HG03175 (cell line): ENCODE data around the gene AXL.

Experiments used
- ATAC-seq: cut with Tn5 transposase; IDR thresholded peaks from one replicate; pipeline ENCODE4 v1.9.1; 2021; ENCODE audit warnings: mild to moderate bottlenecking, moderate library complexity; ENCODE audit not compliant: unreplicated experiment

AXL gene

DNA sequence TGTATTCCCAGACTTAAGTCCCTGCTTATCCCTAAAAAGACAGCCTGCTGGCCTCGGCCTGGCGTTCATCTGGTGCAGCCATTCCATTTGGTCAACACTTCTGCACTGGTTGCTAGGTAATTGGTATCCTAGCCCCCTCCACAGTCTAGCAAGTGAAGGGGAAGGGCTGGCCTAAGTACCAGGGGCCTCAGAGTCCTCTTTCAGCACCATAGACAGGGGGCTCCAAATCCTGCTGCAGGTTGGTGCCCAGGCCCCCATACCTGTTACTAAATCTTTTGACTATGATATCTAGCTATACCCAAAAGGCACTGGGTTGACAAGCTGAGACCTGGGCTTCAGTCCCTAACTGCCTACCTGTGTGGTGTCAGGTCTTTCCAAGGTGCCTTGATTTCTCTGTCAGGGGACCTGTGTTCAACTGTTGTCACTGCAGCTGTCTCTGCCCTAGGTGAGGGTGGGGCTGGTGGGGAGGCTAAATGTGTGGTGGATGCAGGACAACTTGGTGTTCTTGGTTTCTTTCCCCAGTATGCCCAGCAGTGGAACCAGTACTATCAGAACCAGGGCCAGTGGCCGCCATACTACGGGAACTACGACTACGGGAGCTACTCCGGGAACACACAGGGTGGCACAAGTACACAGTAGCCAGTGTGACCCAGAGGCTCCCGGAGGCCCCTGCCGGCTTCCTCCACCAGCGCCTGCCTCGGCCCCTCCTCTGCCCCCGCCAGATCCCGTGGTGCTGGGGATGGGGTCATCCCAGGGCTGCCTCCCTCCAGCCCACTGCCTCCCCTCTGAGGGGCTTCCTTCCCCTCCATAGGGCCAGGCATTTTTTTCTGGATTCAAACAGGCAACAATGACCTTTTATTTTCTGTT is 87.1 kb downstream of the AXL start:
- ATAC-seq, result no peak

GRCh38 chr19:41307090-41307875 is 88.3 kb downstream of the AXL start:
- ATAC-seq, result no peak

DNA sequence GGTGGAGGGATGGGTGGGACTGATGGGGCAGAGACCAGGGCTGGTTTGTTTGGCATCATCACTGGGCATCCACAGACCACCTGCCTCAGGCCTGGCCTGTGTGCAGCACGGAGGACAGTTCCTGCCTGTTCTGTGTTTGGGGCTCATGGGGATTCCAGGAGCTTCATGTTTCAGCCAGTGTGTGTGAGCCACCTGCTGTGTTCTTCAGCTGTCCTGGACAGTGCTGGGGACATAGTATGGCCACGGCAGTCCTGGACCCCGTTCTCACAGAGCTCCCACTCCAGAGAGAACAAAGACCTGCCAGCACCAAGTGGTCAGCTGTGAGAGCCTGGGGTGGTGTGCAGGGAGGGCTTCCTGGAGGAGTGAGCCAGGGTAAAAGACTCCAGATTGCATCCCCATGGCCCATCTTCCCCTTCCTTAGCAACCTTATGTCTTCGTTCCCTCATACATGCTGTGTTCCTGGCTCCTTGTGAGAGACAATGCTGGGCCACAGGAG is 89.0 kb downstream of the AXL start:
- ATAC-seq, result no peak

DNA sequence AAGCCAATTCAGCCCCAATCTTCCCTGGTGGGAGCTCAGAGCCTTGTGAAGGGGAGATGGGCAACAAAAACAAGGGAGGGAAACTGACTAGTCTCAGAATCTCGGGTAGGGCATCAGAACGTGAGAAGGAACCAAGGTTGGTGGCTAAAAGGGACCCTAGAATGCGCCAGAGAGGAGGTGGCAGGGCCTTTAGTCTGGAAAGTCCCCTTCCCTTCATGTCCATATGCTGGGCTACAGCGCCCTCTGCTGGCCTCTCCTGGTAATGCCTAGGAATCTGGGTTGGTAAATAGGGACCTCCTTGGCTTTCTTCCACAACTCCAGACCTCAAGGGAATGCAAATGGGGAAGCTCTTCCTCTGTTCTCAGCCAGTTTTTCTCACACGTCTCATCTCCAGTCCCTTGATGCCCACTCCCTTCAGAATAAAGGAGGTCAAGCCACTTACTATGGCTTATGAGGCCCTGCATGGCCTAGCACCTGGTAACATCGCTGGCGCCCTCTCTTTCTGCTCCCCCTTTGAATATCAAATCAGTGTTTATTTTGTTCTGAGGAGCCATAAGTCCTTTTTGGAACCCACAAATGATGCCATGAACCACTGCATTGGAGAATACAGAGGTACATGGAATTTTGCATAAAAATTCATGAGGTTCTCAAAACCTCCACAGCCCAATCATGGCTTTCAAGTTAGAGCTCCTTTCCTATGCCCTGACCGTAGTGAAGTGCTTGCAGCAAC is 89.6 kb downstream of the AXL start:
- no peak for ATAC-seq

DNA sequence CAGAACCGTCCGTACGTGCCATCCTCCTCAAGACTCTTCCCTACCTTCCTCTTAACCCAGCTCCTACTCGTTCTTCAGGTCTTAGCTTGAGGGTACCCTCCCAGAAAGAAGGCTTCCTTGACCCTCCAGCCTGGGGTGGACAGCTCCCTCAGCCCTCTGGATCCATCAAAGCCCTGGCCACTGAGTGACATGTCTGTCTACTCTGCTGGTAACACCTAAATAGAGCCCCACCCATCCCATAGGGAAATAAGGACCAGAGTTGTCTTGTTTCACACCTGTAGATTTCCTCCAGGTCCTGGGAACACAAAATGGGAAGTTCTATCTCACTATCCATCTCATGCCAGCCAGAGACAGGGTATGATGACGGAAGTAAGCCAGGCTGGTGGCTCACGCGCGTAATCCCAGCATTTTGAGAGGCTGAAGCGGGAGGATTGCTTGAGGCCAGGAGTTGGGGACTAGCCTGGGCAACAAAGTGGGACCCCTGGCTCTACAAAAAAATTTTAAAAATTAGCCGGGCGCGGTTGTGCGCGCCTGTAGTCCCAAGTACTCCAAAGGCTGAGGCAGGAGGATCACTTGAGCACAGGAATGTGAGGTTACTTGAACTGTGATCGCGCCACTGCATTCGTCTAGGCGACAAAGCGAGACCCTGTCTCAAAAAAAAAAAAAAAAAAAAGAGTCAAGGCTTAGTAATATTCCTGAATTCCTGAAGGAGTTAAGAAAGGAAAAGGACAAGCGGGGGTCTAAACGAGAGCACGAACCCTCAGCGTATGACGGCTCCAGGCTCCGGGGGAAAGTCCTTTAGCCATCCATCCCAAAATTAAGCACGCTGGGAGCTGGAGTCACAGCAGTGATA is 90.4 kb downstream of the AXL start:
- ATAC-seq, result no peak

- ATAC-seq, result peak; percentile 71
Measured at GRCh38 chr19:41310033-41310831, 91.2 kb downstream of the AXL start, which contains the start of gene CCDC97. CCDC97 (plus strand) TSS chr19:41310172; CDS start chr19:41310311, 139 bp downstream.

- ATAC-seq, result no peak
Measured at GRCh38 chr19:41311072-41311471, 92.0 kb downstream of the AXL start.
